Transverse colon (tissue), 4 donors: Measurements from ENCODE around the gene GRAP2.

Experiments
- POLR2AphosphoS5 ChIP-seq, 3 donors: sonication (generic); formaldehyde crosslinking; IDR thresholded peaks; one replicate each; pipeline ENCODE4 v1.6.1; 2016; ENCODE audit warnings: antibody characterized with exemption in 3 of 3
- TF ChIP-seq, protein P1 (sequence below), 5 experiments: fragments of 200-600 bp in 3 of 5; fragments of 450-650 bp in 2 of 5; sonication (generic) in 3 of 5; IDR thresholded peaks; 1 replicate in 2 of 5; 2 replicates in 3 of 5; pipeline ENCODE4 v1.5.1; 2016 to 2017; ENCODE audit warnings: antibody characterized with exemption in 5 of 5, inconsistent platforms in 3 of 5, mild to moderate bottlenecking in 2 of 5, moderate library complexity in 1 of 5

DNA sequence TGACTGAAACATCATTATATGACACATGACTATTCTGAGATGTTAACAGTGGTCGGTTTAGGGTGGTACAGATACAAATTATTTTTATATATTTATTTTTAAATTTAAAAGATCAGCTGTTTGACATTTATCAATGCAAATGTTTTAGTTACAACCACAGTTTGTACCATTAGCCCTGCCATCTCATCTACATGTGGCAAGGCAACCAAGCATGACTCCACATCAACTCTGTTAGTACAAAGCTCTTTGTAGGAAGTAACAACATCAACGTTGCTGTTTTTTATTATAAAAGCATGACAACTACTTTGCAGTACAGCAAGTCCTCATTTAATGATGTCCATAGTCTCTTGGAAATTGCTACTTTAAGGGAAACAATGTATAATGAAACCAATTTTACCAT is 48.1 kb upstream of the GRAP2 start:
- TF ChIP-seq, protein P1, sequence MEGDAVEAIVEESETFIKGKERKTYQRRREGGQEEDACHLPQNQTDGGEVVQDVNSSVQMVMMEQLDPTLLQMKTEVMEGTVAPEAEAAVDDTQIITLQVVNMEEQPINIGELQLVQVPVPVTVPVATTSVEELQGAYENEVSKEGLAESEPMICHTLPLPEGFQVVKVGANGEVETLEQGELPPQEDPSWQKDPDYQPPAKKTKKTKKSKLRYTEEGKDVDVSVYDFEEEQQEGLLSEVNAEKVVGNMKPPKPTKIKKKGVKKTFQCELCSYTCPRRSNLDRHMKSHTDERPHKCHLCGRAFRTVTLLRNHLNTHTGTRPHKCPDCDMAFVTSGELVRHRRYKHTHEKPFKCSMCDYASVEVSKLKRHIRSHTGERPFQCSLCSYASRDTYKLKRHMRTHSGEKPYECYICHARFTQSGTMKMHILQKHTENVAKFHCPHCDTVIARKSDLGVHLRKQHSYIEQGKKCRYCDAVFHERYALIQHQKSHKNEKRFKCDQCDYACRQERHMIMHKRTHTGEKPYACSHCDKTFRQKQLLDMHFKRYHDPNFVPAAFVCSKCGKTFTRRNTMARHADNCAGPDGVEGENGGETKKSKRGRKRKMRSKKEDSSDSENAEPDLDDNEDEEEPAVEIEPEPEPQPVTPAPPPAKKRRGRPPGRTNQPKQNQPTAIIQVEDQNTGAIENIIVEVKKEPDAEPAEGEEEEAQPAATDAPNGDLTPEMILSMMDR (IDR thresholded peaks at IDR 0.05) = no peak
- TF ChIP-seq POLR2AphosphoS5 (IDR thresholded peaks at IDR 0.05) = no peak
